ENCODE data around the gene TMEM91.

Gene TMEM91

DNA sequence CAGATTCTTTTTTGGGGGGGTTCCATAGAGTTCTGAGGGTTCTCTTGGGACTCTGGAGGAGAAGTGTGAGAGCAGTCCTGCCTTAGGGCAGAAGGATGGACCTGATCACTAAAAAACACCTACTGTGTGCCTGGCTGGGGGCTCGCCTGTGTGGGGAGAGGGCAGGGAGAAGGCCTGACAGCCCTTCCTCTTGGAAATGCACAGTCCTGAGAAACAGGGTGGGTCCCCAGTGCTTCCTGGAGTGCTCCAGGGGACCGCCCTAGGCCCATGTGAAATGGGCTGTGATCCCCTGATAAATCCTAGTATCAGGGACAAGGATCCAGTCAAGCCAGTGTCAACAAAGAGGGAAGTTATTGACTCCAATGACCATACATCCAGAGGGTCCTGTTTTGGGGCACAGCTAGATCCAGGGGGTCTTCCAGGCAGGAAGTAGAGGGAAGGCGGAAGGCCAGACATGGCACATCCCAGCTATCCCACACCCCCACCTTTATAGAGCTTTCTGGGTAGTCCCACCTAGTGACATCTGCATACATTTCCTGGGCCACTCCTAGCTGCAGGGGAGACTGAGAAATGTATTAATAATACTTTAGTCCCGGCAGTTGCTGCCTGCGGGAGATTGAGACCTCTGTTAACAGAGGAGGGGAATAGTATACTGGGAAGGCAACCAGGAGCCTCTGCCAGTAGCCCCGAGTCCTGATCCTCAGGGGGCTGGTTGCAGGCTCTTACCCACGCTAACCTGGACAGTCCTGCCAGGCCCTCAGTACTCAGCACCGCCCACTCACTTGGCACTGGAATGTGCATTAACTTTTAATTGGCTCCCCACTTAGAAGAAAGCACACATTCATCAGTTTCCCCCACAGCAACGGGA lies 35.0 kb downstream of the TMEM91 start:
- no peak for DNase-seq (ENCODE audit: low read depth, low spot score)

DNA sequence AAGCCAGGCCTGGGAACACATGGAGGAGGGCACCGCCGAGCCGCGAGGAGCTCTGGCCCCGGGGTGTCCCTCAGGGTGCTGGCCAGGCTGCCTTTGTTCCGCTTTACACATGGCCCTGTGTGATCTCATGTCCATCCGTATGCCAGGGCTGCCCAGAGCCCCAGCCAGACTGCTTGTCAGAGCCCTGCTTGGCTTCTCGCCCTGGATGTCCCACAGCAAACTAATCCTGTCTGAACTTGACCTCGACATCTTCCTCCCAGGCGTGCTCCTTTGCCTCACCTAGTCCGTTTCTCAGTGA lies 35.6 kb downstream of the TMEM91 start:
- DNase-seq (ENCODE audit: low read depth, low spot score): no peak

DNA sequence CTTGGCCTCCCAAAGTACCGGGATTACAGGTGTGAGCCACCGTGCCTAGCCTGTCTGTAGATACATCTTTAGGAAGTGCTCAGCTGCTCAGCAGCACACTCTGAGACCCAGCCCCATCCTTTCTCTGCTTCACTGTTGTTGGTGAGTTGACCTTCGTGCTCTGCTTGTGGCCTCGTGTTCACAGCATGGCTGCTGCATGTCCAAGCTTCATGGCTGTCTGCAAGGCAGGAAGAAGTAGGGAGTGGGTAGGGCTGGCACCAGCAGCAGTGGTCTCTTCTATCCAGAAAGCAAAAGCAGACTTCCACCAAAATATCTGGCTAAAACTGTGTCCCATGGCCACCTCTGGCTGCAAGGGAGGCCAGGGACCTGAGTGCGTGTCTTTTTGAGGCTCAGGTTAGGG lies 36.6 kb downstream of the TMEM91 start:
- DNase-seq (ENCODE audit: low read depth, low spot score): no peak

DNA sequence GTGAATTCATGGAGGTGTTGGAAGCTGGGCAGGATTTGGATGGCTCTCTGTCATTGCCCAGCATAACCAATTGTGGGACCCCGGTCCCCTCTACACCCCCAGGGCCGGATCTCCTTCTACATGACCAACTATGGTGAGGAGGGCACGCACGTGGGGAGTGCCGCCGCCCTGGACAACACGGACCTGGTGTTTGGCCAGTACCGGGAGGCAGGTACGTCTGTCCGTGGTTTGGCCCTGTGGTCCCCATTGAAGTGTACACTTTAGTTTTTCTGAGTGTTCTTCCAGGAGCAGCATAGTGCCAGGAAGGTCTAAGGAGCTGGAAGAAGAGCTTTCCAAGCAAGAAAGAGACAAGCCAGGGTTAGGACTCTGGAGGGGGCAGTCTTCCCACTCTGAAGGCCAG lies 37.6 kb downstream of the TMEM91 start:
- DNase-seq (ENCODE audit: low read depth, low spot score): no peak

GRCh38 chr19:41414461-41414860 lies 38.1 kb downstream of the TMEM91 start:
- DNase-seq (ENCODE audit: low read depth, low spot score): no peak

- DNase-seq (ENCODE audit: low read depth, low spot score): no peak
These were observed 38.8 kb downstream of the TMEM91 start for GRCh38 chr19:41415154-41415571.

DNA sequence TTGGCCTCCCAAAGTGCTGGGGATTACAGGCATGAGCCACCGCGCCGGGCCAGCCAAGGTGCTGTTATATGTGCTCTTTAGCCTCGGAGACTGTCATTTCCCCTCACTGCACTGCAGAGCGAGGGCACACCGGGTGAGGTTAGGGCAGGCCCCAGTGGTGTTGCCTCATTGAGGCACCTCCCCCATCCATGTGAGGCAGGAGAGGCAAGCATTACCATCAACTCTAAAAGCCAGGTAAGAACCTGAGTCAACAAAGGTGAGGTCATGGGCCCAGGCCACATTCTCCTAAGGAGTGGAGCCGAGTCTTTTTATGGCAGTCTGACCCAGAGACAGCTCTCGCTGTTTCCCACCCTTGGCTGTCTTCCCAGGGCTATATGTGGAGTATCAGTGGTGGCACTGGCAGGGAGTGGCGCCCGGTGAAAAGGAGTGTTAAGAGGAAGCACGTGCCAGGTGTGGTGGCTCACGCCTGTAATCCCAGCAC lies 39.9 kb downstream of the TMEM91 start:
- no peak for DNase-seq (ENCODE audit: low read depth, low spot score)

GRCh38 chr19:41420101-41420880 lies 44.0 kb downstream of the TMEM91 start:
- no peak for DNase-seq (ENCODE audit: low read depth, low spot score)

DNA sequence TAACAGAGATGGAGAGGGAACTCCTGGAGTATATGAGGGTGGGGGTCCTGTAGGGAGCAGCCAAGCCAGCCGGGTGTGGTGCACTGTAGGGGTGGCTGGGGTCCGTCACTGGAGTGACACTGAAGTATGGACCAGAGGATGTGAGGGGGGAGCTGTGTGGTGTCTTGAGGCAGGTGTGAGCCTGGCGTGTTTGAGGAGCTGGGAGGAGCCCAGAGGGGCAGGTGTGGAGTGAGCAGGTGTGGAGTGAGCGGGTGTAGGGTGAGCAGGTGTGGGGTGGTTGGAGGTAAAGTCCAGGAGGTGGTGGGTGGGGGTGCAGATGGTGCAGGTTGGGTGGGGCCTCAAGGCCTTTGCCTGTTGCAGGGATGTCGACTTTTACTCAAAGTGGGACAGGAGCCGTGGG lies 45.0 kb downstream of the TMEM91 start:
- no peak for DNase-seq (ENCODE audit: low read depth, low spot score)

- DNase-seq (ENCODE audit: low read depth, low spot score): no peak
These were observed 45.6 kb downstream of the TMEM91 start for GRCh38 chr19:41421973-41422372.

DNA sequence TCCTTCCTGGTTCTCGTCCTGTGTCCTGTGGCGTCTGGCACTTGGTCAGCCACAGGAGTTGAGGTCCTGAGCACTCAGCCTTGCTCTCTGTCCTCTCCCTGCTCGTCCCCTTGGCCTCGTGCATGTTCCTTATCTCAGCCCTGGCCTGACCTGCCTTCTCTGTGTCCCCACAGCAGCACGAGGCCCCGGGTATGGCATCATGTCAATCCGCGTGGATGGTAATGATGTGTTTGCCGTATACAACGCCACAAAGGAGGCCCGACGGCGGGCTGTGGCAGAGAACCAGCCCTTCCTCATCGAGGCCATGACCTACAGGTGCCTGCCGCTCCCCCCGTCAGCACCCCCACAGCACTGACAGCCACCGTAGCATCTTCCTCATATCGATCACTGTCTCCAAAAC lies 46.1 kb downstream of the TMEM91 start:
- no peak for DNase-seq (ENCODE audit: low read depth, low spot score)

- no peak for DNase-seq (ENCODE audit: low read depth, low spot score)
These were observed 46.6 kb downstream of the TMEM91 start for GRCh38 chr19:41422955-41423354.

DNA sequence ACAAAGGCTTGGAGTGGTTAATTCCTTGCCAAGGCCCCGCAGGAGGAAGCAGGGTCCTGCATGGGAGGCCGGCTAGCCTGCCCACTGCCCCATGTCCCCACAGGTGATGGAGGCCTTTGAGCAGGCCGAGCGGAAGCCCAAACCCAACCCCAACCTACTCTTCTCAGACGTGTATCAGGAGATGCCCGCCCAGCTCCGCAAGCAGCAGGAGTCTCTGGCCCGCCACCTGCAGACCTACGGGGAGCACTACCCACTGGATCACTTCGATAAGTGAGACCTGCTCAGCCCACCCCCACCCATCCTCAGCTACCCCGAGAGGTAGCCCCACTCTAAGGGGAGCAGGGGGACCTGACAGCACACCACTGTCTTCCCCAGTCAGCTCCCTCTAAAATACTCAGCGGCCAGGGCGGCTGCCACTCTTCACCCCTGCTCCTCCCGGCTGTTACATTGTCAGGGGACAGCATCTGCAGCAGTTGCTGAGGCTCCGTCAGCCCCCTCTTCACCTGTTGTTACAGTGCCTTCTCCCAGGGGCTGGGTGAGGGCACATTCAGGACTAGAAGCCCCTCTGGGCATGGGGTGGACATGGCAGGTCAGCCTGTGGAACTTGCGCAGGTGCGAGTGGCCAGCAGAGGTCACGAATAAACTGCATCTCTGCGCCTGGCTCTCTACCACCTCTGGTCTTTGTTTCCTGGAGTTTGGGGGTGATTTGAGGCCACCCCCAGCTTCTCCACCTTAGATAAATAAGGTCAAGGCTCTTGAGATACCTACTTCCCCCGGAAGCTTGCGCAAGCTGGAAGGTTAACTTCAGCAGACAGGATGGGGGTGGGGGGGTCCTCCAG lies 48.2 kb downstream of the TMEM91 start:
- no peak for DNase-seq (ENCODE audit: low read depth, low spot score)

GRCh38 chr19:41425174-41426115 lies 49.1 kb downstream of the TMEM91 start:
- no peak for DNase-seq (ENCODE audit: low read depth, low spot score)

- DNase-seq (ENCODE audit: low read depth, low spot score): no peak
These were observed 49.9 kb downstream of the TMEM91 start for GRCh38 chr19:41426116-41426841.

DNA sequence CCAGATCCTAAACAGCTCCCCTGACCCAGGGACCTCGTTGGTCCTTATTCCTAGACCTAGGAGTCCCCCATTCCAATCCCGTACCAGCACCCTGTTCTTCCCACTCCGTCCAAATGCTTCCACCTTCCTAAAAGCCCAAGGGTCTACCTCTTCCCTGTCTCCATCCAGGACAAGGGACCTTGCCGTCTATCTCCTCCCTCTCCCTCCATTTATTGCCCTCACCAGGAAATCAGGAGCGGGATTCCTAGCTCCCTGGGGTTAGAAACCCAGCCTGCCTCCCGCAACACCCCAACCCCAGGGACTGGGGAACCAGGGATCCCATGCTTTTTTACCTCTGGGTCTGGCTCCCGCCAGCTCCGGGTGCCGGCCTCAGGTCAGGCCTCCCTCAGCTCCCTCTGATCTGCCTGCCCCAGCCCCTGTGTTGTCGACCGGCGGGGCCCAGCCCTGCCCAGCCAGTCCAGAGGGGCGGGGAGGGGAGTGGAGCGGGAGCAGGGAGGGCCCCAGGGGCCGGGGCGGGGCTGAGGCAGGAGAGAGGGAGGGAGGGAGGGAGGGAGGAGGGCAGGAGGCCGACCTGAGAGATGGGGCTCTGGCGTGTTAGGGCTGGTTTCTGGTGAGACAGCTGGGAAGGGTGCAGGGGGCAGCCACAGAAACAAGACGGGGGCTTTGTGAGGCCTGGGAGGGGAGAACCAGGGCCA lies 50.8 kb downstream of the TMEM91 start, which contains the start of gene B3GNT8:
B3GNT8 (minus strand) TSS at position 423 of the 695 bp plus-strand sequence. CDS start 596 bp downstream, outside the sequence.
- peak; percentile 21 for DNase-seq (ENCODE audit: low read depth, low spot score)

DNA sequence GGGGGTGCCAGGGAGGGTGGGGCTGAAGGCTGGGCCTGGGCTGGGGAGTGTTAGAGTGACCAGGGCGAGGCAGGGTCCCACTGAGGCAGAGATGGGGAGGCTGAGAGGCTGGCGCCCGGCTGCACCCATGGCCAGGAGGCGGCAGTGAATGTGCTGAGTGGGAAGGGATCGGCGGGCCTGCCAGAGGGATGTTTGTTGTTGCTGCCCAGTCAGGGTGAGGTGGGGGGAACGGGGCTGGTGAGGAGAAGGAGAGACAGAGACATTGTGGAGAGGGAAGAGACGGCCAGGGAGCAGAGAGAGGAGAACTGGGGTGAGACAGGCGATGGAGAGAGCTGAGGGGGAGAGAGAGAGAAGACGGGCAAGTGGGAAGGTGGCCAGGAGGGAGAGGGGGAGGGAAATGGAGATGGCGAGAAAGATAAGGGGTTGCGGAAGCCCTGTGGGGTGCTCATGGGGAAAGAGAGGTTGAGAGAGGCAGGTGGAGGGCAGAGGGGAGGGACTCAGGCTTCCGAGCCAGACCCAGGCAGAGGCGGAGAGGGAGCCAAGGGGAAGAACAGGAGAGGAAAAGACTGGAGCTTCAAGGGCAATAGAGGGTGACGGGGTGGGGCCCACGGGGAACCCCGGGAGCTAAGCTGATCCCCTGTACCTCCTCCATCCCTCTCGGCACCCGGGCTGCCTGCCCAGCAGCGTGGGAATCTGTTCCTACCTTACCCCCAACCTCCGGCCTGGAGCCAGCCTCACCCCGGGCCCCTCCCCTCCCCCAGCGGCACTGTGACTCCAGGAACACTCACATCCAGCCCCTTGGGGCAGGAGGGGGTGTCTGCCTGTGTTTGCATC lies 51.5 kb downstream of the TMEM91 start:
- no peak for DNase-seq (ENCODE audit: low read depth, low spot score)

DNA sequence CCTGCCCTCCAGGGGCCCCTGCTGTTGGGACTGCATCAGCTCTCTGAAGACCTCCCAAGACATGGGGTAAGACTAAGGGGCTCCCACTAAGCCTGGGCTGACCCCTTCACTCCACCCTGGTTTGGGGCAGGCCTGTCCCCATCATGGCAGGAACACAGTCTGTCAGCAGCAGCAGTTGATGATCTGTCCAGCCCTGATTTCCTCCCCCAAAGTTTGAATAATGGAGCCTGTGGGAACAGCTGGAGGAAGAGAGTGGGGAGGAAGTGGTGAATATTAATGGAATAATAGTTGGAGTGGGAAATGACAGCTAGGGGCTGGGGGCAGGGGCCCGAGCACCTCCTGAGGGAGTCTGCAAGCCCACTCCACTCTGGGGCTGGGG lies 52.1 kb downstream of the TMEM91 start:
- DNase-seq (ENCODE audit: low read depth, low spot score): no peak

DNA sequence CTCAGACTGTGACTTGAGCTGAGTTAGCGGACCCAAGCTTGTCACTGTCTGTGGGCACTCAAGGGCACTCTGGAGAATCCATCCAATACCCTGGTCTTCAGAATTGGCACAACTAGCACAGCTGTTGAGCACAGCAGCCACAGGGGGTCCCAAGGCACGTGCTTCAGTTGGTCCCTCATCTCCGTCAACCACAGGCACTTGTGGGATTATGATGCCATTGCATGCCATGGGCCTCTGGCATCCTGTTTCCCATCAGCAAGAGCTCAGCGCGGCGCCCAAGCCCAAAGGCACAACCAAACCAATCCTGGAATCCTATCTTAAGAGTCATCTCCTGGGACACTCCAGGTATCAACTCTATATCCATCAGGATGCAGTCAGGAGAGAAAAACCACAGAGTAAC lies 54.6 kb downstream of the TMEM91 start:
- no peak for DNase-seq (ENCODE audit: low read depth, low spot score)

All from smooth muscle cell of the brain vasculature (primary cell).